ENCODE results near the gene NUPR1. TPM values are rescaled to one million over a fixed set of nuclear protein-coding genes. Genes with fewer than 3 reads are reported as not detected.
"Not testable (repeated sequence)": the region's sequence is repeated elsewhere in the genome, so short reads cannot be mapped to it uniquely, and the experiment has no call there.

Gene NUPR1
- total RNA-seq, 4 donors from 2014 or later, result 32.8 to 52.8 (median 41.1) TPM

DNA sequence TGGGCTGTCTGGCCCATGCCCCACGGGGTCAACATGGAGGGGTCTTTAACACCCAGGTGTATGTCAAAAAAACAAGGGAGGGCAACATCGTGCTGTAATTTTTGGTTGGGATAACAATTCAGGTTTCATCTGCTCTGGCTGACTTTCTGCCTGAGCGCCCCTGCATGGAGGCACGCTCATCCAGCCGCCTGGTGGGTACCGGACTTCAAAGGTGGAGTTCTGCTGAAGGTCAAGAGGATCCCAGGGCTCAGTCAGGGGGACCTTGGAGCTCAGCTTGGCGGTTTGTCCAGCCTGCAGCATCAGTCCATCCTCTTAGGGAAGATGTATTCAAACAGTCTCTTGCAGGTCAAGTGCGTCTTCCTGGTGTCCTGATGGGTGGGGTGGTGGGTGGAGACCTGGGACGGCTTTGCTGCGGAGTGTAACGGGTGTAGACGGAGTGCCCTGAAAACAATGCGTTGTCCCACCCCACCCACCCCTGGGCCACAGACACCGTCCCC lies 9.6 kb upstream of the NUPR1 start:
- no peak for ATAC-seq
- 73 to 89% methylated on average over 3 to 4 of the region's 14 CpGs for WGBS, 2 donors (ENCODE audit: low coverage in 1 of 2)

DNA sequence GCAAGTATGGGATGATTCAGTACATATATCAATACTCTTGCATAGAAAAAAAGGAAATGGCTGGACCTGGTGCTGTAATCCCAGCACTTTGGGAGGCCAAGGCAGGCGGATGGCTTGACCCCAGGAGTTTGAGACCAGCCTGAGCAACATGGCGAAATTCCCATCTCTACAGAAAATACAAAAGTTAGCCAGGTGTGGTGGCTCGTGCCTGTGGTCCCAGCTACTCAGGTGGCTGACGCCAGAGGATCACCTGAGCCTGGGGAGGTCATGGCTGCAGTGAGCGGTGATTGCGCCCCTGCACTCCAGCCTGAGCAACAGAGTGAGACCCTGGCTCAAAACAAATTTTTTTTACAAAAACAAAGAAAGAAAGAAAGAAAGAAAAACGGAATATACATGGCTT lies 7.9 kb upstream of the NUPR1 start:
- TF ChIP-seq, protein P1, sequence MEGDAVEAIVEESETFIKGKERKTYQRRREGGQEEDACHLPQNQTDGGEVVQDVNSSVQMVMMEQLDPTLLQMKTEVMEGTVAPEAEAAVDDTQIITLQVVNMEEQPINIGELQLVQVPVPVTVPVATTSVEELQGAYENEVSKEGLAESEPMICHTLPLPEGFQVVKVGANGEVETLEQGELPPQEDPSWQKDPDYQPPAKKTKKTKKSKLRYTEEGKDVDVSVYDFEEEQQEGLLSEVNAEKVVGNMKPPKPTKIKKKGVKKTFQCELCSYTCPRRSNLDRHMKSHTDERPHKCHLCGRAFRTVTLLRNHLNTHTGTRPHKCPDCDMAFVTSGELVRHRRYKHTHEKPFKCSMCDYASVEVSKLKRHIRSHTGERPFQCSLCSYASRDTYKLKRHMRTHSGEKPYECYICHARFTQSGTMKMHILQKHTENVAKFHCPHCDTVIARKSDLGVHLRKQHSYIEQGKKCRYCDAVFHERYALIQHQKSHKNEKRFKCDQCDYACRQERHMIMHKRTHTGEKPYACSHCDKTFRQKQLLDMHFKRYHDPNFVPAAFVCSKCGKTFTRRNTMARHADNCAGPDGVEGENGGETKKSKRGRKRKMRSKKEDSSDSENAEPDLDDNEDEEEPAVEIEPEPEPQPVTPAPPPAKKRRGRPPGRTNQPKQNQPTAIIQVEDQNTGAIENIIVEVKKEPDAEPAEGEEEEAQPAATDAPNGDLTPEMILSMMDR (IDR thresholded peaks at IDR 0.05), result no peak
- TF ChIP-seq EP300 (IDR thresholded peaks at IDR 0.05), result no peak
- TF ChIP-seq POLR2AphosphoS5 (IDR thresholded peaks at IDR 0.05), result no peak
- TF ChIP-seq POLR2A (IDR thresholded peaks at IDR 0.05), result no peak
- 68 to 82% methylated on average over 2 to 5 of the region's 7 CpGs for WGBS, 2 donors (ENCODE audit: low coverage in 1 of 2)
- H3K9me3 ChIP-seq, result no peaks in the 10 kb centered on the region
- H3K4me3 ChIP-seq, result no peak overlapping the region
- H3K36me3 ChIP-seq, result no peaks in the 10 kb centered on the region
- H3K27me3 ChIP-seq, result peaks cover 5% of the 10 kb centered on the region
- H3K27ac ChIP-seq, result no peak overlapping the region
- H3K4me1 ChIP-seq, result no peaks in the 10 kb centered on the region
- no peak for ATAC-seq

More for the DNA sequence above, 9.6 kb upstream of the NUPR1 start:
- no peak overlapping the region for H3K27ac ChIP-seq
- H3K9me3 ChIP-seq, result no peaks in the 10 kb centered on the region
- TF ChIP-seq POLR2AphosphoS5 (IDR thresholded peaks at IDR 0.05), result no peak
- TF ChIP-seq, protein P1 (IDR thresholded peaks at IDR 0.05), result no peak
- no peak for TF ChIP-seq EP300 (IDR thresholded peaks at IDR 0.05)
- TF ChIP-seq POLR2A (IDR thresholded peaks at IDR 0.05), result no peak
- H3K36me3 ChIP-seq, result no peaks in the 10 kb centered on the region
- peaks cover 0 to 6% (median 0%) of the 10 kb centered on the region in 3 donors for H3K4me1 ChIP-seq
- H3K27me3 ChIP-seq, result peaks cover 5% of the 10 kb centered on the region
- no peak overlapping the region for H3K4me3 ChIP-seq

DNA sequence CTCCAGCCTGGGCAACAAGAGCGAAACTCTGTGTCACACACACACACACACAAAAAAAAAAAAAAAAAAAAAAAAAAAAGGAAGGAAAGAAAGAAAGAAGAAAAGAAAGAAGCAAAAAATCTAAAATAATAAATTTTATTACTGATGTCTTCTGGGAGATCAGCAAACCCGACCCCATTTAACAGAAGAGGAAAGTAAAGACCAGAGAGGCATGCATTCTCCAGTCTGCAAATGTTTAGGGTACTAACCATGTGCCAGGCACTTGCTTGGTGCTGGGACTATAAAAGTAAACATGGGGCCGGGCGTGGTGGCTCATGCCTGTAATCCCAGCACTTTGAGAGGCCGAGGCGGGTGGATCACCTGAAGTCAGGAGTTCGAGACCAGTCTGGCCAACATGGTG lies 7.2 kb upstream of the NUPR1 start:
- not testable (repeated sequence) for H3K27me3 ChIP-seq, ATAC-seq
- 91% methylated on average over 6 of the region's 7 CpGs; no CpG with 5 or more reads in 1 of the 2 donors for WGBS, 2 donors (ENCODE audit: low coverage in 1 of 2)

DNA sequence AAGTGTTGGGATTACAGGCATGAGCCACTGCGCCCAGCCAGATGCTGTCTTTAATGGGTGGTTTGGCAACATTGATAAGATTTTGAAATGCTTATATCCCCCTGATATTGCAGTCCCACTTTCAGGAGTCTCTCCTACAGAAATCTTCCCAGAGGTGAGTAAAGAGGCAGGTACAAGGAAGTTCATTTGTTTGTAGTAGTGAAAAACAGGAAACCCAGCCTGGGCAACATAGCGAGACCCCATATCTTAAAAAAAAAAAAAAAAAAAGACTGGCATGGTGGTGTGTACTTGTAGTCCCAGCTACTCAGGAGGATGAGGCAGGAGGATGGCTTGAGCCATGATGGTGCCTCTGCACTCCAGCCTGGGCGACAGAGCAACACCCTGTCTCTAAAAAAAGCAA lies 6.2 kb upstream of the NUPR1 start:
- Histone ChIP-seq H3K27ac (no peak overlapping the region), H3K9me3 (no peaks in the 10 kb centered on the region), H3K27me3 (peaks cover 5% of the 10 kb centered on the region), H3K4me1 (peaks cover 0 to 6% (median 0%) of the 10 kb centered on the region in 3 donors), H3K36me3 (no peaks in the 10 kb centered on the region), H3K4me3 (no peak overlapping the region)
- ATAC-seq, result no peak
- TF ChIP-seq POLR2AphosphoS5 (IDR thresholded peaks at IDR 0.05), result no peak
- TF ChIP-seq EP300 (IDR thresholded peaks at IDR 0.05), result no peak
- TF ChIP-seq, protein P1 (IDR thresholded peaks at IDR 0.05), result no peak
- no peak for TF ChIP-seq POLR2A (IDR thresholded peaks at IDR 0.05)
- 67 to 74% methylated on average over 1 to 2 of the region's 3 CpGs for WGBS, 2 donors (ENCODE audit: low coverage in 1 of 2)

More for the DNA sequence above, 7.2 kb upstream of the NUPR1 start:
- H3K27ac ChIP-seq, H3K36me3 ChIP-seq, H3K9me3 ChIP-seq, H3K4me3 ChIP-seq, H3K4me1 ChIP-seq: not testable (repeated sequence)

DNA sequence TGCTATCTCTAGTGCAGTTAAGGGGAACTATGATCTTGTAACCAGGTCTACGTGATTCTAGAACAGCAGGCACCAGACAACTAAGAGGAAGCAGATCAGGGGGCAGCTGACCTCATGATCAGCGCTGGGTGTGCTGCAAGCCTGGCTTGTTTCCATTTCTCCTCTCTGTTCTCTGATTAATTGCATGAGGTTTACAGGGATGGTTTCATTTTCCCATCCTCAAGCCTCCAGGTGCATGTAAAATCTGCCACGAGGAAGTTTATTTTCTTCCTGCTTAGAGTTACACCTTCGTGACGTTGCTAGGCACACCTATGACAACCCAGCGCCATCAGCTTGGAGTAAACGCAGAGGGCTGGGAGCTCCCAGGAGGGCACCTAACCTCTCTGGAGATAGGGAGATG lies 4.3 kb upstream of the NUPR1 start:
- TF ChIP-seq POLR2AphosphoS5 (IDR thresholded peaks at IDR 0.05) (no peak), EP300 (IDR thresholded peaks at IDR 0.05) (no peak), POLR2A (IDR thresholded peaks at IDR 0.05) (no peak)
- TF ChIP-seq, protein P1 (IDR thresholded peaks at IDR 0.05), result no peak
- no peak overlapping the region for H3K27ac ChIP-seq
- WGBS, 2 donors (ENCODE audit: low coverage in 1 of 2), result 29 to 73% methylated on average over 2 to 7 of the region's 7 CpGs
- H3K4me3 ChIP-seq, result no peak overlapping the region
- H3K4me1 ChIP-seq, result peaks cover 0 to 21% (median 0%) of the 10 kb centered on the region in 3 donors
- H3K9me3 ChIP-seq, result no peaks in the 10 kb centered on the region
- H3K36me3 ChIP-seq, result no peaks in the 10 kb centered on the region
- H3K27me3 ChIP-seq, result no peaks in the 10 kb centered on the region
- ATAC-seq, result no peak

All from gastroesophageal sphincter (tissue), 4 donors.